GM12878 (cell line): ENCODE measurements around the gene RPS16.

Experiments
- CTCF ChIP-seq, 3 experiments: IDR thresholded peaks in 2 of 3; conservative IDR thresholded peaks in 1 of 3; 2 replicates each; pipeline ENCODE4 v1.5.1; 2011; ENCODE audit warnings: low read depth in 3 of 3, low read length in 3 of 3, mild to moderate bottlenecking in 3 of 3, control low read depth in 2 of 3, moderate library complexity in 2 of 3, inconsistent platforms in 1 of 3, mixed read lengths in 1 of 3; ENCODE audit not compliant: control insufficient read depth in 2 of 3, insufficient read depth in 1 of 3; ENCODE audit errors: extremely low read depth in 1 of 3
- EGR1 ChIP-seq, 2 experiments: IDR thresholded peaks; 1 replicate in 1 of 2; 2 replicates in 1 of 2; pipeline ENCODE4 v1.6.1; 2011 to 2012; ENCODE audit warnings: low read depth in 2 of 2, low read length in 2 of 2, borderline replicate concordance in 1 of 2, mild to moderate bottlenecking in 1 of 2, moderate library complexity in 1 of 2
- EP300 ChIP-seq, 2 experiments: fragments of 150-350 bp in 1 of 2; IDR thresholded peaks; 2 replicates each; pipeline ENCODE4 v1.6.1; 2011 to 2012; ENCODE audit warnings: low read depth in 2 of 2, low read length in 2 of 2, borderline replicate concordance in 1 of 2, improper control_type of control experiment in 1 of 2, inconsistent platforms in 1 of 2; ENCODE audit not compliant: control insufficient read depth in 1 of 2
- GABPA ChIP-seq: IDR thresholded peaks from 2 replicates; pipeline ENCODE4 v1.6.1; 2014; ENCODE audit warnings: antibody characterized with exemption, low read depth, mild to moderate bottlenecking, inconsistent platforms
- KDM1A ChIP-seq: fragments of 200-600 bp; sonication (generic); IDR thresholded peaks from 2 replicates; pipeline ENCODE4 v1.6.1; 2016; ENCODE audit warnings: borderline replicate concordance
- NRF1 ChIP-seq: conservative IDR thresholded peaks from 2 replicates; pipeline ENCODE4 v1.6.1; 2011; ENCODE audit warnings: mild to moderate bottlenecking, low read depth, low read length, improper control_type of control experiment
- POLR2A ChIP-seq: IDR thresholded peaks from 2 replicates; pipeline ENCODE4 v1.6.1; 2011; ENCODE audit warnings: low read depth, mild to moderate bottlenecking, low read length
- POLR2AphosphoS5 ChIP-seq: IDR thresholded peaks from 2 replicates; pipeline ENCODE4 v1.6.1; 2011; ENCODE audit warnings: mild to moderate bottlenecking, low read length, inconsistent platforms
- SP1 ChIP-seq: IDR thresholded peaks from one replicate; pipeline ENCODE4 v1.6.1; 2011; ENCODE audit warnings: low read depth, low read length
- ZNF687 ChIP-seq: fragments of 450-650 bp; IDR thresholded peaks from 2 replicates; pipeline ENCODE4 v1.6.1; 2017; ENCODE audit warnings: mild to moderate bottlenecking, moderate library complexity

DNA sequence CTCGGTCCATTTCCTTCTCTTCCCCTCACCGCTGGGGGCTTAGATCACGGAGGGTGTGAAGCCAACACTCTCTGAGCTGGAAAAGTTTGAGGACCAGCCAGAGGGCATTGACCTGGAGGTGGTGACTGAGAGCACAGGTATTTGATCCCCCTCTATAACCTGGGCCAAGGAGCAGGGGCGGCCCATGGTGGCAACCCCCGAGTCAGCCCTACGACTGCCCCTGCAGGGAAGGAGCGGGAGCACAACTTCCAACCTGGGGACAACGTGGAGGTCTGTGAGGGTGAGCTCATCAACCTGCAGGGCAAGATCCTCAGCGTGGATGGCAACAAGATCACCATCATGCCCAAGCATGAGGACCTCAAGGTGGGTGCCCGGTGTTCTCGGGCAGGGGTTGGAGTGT is 33.3 kb upstream of the RPS16 start:
- TF ChIP-seq NRF1 (no peak), GABPA (no peak), SP1 (no peak), ZNF687 (no peak), CTCF (IDR thresholded peaks at IDR 0.05 in 2 of 3, conservative IDR thresholded peaks at IDR 0.05 in 1 of 3; ENCODE audit: control insufficient read depth in 2 of 3, extremely low read depth in 1 of 3, insufficient read depth in 1 of 3, low read depth in 3 of 3, low read length in 3 of 3) (no peak), KDM1A (no peak), POLR2A (peak; percentile 59), EGR1 (IDR thresholded peaks at IDR 0.05; ENCODE audit: borderline replicate concordance in 1 of 2, low read depth in 2 of 2, low read length in 2 of 2) (no peak), POLR2AphosphoS5 (0 out of 2 replicates have a peak, but pooled peaks have one; percentile 26), EP300 (IDR thresholded peaks at IDR 0.05; ENCODE audit: borderline replicate concordance in 1 of 2, control insufficient read depth in 1 of 2, low read depth in 2 of 2, low read length in 2 of 2) (no peak)
